Fibroblast of the conjunctiva (primary cell): ENCODE results near the gene PAPSS2.
"Not testable (repeated sequence)": the region's sequence is repeated elsewhere in the genome, so short reads cannot be mapped to it uniquely, and the experiment has no call there.

Experiments used
- DNase-seq: peaks from one replicate; pipeline ENCODE4 v3.0.0-alpha.2; 2010; ENCODE audit warnings: low read depth

PAPSS2 gene

DNA sequence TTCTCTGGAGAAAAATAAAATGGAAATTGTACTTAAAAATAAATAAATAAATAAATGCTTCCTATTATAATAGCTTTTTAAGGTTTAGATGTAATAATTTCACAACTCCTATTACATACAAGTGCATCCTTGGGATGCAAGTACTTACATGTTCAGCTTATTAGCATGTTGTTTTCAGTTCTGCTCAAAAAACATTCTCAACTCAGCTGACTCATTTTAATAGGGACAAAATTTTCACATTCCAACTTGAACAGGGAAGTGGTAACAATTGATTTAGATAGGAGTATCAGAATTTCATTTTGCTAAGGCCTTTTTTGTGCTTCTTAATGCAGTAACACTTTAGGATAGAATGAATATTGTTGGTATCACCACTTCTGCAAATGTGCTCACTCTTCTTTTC, 16.7 kb upstream of the PAPSS2 start:
- no peak for DNase-seq

DNA sequence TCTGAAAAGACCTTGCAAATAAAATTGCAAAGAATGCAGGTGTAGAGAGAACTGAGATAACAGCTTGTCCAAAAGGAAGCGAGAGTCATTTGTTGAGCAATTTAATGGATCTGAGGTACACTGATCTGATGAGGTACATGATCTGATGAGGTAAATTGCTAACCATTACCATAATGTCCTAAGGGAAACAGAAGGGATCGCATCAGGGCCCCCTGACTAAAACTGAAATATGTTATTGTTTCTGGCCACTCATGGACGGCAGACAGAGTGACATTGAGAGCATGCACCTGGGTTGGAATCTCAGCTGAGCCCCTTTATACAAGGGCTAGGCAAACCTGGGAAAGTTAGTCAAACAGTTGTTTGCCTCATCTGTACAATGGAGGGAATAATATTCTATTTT, 15.8 kb upstream of the PAPSS2 start:
- DNase-seq, result no peak

DNA sequence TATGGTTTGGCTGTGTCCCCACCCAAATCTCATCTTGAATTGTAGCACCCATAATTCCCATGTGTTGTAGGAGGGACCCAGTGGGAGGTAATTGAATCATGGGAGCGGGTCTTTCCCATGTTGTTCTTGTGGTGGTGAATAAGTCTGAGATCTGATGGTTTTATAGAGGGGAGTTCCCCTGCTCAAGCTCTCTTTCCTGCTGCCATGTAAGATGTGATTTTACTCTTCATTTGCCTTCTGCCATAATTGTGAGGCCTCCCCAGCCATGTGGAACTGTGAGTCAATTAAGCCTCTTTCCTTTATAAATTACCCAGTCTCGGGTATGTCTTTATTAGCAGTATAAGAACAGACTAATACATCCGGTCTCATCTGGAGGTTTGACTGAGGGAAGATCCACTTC, 15.2 kb upstream of the PAPSS2 start:
- not testable (repeated sequence) for DNase-seq

DNA sequence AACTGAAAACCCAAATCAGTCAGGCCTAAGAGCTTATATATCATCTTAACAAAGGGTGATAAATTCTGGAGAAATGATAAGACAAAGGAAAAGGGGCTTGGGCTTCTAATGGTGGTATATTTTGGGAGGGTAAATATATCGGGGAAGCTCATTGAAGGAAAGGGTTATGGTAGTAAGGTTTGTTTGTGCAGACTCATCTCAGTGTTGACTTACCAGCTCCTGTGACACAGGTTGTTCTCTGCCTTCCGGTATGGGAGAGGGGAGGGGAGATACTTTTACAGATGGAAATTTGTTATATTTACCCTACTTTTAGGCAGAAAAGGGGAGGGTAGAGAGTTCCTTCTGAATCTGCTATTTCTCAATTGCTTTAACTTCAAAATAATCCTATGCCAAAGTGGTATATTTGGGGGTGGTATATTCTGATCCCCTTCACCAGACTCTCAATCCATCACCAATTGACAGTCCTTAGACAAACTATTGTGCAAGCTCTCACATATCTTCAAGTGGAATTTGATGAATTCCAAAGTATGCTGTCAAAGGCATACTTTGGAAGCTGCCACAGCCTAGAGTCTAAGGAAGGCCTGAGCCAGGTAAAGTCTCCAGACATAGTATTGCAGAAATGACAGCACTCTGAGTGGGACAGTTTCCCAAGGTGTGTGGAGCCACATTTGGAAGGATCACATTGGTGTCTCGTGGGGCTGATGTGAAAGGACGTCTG, 13.3 kb upstream of the PAPSS2 start:
- DNase-seq, result no peak

DNA sequence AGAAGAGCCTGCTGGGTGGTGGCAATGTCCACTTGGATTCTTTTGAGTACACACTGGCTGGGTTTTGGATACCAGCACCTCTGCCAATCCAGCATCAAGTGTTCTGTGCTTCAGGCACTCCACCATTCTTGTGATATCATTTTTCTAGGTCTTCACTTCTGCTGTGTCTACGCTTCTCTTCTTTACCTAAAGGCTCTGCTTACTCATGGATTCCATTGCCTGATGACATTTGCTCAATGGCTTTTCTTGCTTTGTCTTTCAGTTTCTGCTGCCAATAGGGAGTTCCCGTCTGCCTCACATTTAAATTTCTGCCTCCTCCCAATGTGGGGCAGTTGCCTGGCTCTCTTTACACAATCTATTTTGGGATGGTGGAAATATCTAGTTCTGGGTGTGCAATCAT, 12.7 kb upstream of the PAPSS2 start:
- no peak for DNase-seq

DNA sequence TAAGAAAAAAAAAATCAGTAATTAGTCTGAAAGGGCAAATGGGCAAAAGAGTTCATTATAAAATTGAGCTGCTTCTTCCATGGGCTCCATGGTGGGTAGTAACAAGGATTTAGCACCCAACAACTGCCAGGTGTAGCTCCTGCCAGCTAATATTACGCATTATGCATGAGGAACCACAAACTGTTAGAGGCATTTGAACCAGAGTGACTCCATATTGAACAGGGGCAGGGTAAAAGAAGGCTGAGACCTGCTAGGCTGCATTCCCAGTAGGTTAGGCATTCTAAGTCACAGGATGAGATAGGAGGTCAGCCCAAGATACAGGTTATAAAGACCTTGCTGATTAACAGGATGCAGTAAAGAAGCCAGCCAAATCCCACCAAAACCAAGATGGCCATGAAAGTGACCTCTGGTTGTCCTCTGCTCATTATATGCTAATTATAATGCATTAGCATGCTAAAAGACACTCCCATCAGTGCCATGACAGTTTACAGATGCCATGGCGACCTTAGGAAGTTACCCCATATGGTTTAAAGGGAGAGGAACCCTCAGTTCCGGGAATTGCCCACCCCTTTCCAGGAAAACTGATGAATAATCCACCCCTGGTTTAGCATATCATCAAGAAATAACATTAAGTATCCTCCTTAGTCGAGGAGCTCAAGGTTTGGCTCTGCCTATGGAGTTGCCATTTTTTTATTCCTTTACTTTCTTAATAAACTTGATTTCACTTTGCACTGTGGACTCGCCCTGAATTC, 8.7 kb upstream of the PAPSS2 start:
- DNase-seq, result no peak

DNA sequence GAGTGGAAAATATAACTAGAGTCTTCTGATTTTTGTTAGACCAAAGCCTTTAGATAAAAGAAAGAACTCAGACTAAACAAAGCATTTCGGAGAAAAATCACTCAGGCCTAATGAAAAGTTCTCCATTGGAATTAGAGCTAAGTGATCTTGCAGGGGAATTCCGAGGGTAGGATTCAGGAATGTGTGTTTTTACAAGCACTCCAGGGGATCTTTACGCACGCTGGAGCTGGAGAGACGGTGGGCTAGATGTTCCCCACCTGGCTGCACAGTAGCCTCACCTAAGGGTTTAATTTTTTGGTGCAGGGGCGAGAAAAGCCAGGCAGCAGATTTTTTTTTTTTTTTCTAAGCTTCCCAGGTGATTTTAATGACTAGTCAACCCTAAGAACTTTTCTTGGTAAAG, 7.9 kb upstream of the PAPSS2 start:
- no peak for DNase-seq

DNA sequence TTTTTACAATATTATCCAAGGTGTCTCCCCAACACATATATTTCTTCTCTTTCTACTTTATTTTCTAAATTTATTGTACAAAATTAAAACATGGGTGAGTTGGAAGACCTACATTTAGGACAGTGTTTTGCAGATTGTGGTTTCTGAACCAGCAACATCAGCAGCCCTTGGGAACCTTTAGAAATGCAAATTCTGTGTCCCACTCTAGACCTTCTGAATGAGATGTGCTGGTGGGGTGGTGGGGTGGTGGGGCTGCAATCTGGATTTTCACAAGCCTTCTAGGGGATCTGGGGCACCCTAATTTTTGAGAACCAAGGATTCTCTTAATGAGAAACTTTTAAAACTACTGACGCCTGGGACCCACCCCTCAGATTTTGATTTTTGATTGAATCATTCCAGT, 7.4 kb upstream of the PAPSS2 start:
- DNase-seq, result no peak

DNA sequence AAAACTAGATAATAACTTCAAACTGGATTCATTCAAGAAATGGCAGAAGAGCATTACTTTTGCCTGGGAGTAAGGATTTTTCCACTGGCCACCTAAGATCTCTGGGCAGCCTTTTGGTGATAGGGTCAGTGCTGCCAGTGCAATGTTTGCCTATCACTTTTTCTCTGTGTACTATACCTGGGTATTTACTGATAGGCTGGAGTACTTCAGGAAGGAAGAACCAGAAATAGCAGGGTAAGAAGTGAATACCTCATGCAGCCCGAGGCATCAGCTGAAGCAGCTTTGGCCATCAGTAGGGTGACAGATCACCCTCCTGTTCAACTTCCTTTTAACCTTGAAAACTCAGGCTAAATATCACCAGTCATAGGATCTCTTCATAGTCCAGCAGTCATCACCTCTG, 5.5 kb upstream of the PAPSS2 start:
- DNase-seq, result no peak

DNA sequence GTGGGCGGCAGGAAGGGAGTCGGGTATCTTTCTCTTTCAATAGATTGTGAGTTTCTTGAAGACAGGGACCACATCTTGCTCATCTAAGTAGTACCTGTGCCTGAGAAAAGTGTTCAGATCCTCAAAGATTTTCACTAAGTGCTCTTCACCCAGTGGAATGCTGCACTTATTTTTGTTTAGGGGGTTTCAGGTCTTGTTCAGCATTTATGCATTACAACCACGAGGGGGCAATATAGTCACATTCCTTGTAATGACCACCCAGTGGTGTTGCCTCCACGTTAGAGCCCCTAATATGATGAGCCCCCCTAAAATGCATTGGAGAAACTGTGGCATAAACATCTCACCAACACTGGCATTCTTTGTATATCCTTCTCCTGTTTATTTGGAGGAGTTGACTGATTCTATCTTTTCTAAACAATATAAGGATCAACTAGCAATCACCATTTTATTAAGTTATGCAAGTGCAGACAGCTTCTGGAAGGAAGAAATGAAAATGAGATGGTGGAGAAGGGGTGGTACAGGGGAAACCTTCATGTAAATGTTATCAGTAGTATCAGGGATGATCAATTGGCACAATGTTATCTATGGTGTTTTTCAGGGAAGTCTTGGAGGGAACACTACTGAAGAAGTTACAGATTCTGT, 3.1 kb upstream of the PAPSS2 start:
- DNase-seq, result no peak

DNA sequence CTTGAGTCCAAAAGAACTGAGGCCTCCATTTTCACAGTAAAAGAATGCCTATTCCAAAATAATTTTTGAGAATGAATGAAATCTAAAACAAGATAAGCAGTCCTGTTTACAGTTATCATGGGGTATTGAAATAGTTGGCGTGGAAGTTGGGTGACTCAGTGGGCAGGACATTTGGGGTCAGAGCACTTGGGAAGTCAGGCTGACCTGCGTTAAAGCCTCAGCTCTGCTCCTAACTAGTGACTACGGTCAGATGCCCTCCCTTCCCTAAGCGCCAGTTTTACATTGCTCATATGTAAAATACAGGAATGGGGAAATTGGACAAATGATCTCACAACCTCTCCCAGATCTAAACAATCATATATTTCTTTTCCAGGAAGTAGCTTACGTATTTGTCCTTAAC, 2.3 kb upstream of the PAPSS2 start:
- no peak for DNase-seq

DNA sequence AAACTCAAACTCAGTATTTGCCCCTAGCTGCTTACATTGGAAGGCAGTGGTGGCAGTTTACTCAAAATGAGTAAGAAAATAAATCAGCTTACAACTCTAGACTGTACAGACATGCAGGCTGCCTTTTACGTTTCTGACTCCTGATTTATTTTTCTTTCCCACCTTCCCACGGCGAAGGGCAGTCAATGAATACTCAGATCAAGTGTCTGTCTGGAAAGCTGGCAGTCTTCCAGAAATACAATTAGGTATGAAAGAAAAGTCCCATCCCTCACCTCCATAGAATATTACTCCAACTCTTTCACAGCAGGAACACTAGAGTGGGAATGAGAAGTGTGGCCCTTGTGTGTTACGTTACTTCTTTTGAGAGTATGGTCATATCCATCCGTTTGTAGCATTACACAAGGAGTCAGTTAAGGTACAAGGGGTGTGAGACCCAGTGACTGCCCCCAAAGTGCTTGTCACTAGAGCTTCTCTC, 1.3 kb upstream of the PAPSS2 start:
- no peak for DNase-seq

DNA sequence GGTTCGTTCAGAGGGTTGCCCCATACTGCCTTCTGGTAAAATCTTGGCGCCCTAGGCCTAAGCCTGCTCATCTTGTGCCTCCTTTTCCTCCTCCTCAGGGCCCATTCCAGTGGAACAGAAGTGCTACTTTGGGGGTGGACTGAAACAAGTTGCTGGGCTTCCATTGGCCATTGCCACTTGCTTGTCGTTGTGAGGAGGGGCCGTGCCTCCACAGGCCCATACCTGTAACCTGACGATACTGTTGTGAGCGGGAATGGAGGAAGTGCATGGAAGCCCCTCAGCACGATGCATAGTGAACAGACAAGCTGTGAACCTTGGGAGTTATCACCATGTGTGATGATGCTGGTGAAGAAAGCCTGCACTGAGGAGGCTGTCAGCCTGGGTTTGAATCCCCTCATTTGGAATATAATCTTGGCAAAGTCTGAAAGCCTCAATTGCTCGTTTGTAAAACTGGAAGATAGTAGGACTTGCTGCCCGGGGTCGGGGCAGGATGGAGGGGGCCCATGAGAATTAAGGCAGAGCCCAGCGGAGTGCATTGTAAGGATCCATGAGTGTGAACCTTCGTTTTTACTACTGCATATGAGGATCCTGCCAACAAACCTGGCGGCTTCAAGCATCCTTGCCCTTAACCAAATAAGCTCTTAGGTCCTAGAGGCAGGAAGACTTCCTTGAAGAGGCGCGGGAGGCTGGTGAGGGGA, 671 bp upstream of the PAPSS2 start:
- no peak for DNase-seq

DNA sequence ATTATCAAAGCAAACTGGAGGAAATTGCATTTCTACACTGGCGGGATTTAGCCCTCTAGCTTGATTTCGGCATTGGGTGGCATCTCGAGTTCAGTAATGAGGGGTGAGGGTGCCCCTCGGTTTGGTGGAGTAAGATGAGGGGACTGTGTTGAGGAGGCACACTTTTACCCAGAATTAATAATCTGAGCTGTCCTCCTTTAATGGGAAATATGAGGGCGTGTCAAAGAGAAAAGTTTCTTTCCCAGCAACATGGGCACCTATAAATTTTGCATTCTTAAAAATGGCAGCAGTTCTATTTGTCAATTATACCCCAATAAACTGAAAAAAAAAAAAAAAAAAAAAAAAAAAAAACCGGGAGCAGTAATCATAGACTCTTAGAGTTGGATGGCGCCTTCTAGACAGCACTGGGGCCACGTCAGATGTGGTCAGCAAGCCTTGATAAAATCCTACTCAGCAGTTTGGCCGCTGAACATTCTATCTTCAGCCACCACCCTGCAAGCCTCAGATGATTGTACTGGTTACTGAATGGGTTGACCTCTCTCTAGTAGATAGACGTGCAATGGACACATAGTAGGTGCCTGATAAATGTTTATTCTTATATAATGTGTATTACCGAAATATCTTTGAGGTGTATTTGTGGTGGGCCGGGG, 931 bp downstream of the PAPSS2 start:
- DNase-seq, result no peak

DNA sequence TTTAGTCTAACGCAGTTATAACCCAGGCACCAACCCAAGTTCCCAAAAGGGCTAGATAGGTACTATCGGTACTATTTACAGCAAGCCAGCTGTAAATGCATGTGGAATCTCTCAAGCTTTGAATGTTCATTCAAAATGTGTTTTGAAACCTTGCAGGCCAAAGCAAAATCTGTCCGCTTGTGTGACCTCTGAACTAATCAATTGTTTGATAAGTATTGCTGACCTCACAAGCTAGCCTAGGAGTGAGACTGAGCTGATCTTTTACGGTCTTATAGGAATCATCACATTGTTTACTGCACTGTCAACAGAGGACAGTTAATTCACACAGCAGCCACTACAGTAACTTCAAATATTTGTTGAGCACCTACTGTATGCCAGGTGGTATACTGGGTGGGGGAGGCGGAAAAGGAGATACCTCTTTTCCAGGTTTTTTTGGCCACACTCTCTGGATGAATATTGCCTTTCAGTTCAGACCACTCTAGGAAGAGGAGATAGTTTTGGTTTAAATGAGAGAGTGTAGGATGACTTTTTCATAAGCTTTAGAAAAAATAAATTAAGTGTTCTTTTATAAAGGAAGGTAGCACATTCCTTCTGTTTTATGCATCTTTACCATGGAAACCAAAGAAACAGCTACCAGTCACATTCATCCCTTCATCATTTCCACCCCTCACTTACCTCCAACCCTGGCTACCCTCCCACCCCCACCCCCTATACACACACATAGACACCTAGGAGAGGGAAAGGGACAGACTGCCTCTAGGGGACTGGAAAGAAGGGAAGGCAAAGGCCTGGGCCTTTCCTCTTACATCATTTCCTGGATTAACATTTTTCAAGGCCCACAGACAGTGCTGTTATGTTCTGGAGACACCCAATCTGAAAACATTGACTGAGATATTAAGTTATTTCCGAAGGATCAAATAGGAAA, 2.4 kb downstream of the PAPSS2 start:
- DNase-seq, result no peak

DNA sequence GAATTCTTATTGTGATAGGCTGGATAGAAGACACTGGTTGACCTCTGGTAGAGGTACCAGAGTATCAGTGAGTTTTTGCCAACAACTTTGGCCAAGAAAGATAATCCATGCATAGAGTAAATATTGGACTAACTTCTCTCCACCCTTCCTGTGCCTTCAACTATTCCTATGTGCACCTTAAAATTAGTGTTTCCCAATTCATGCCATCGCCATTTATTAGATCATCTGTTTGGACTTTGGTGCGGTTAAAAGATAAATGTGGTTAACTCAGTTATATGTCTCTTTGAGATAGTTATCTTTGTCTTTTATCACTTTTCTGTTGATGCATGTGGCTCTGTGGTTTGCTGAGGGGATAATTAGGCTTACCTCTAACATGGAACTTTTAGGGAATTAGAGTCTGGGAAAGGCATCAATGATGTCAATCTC, 4.6 kb downstream of the PAPSS2 start:
- no peak for DNase-seq

DNA sequence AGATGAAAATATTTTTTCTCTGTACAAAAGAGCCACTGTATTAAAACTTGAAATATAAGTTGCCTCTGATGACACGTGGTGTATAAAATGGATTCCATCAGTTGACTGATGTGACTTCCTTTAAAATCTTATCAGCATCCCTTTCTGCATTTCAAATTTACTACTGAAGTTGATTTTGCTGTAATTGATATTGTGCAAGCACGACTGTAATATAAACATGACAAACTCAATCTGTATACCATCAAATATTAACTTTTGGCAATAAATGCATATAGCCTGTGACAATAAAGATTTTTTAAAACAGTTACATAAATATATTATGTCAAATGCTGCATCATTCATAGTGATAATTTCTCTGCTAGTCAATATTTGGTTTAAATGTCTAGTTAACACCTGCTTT, 7.8 kb downstream of the PAPSS2 start:
- DNase-seq, result no peak

DNA sequence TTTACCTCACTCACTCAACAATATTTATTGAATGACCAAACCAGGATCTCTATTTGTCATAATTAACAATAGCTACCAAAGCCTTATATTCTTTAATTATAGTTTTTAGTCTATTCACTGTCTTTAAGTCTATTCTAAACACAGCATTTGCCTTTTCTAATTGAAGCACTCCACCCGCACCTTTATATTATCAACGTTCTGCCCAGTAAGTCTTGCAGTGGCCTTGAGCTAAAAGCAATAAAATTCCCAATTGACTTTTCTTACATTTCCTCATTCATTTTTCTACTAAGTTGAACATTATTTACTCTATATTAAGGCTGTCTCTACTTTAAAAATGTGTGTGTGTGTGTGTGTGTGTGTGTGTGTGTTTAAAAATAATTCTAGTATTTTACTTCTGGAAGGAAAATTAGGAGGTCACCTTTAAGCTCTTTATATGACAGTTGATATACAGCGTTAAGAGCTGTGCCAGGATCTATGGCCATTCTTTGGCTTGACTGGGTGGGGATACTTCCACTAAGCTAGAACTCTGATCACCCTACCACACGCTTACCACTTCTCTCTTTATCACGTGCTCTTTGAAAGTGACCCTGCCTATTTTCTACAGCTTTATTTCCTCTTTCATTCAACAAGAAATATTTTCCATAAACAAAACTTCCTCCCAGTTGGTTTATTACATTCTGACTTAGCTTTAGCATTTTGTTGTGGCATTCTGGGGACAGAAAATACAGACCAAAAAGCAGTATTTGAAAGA, 8.8 kb downstream of the PAPSS2 start:
- no peak for DNase-seq

DNA sequence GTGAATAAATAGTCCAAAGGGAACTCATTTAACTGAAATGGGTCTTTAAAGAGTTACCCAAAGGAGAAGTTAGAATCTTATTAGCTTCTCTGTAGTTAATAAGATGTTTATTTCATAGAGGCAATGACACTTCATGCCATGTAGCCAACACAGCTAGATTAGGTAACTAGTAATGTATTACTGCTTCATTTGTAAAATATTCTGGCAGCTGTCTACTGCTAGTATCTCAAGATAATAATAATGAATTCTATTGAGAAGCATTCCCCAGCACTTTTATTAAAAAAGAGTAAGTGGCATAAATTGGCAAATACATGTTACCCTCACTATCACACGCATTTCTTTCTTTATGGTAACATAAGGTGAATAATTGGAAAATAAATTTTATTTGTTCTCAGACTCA, 10.1 kb downstream of the PAPSS2 start:
- no peak for DNase-seq

DNA sequence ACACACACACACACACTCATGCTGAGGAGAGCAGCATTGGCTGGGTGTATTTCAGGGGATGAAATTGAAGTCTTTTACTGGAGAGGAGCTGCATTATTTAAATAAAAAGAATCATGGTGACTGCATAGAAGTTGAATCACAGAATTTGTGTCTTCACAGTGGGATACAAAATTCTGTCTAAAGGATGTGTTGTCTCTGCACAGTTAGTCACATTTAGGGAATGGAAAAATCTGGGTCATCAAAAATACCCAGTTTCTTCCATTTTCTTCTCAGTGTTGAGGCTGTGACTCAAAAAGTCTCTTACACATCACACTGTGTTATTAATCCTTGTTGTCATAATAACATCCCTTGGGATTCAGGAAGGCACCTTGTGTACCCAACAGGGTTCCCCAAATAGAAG, 10.9 kb downstream of the PAPSS2 start:
- no peak for DNase-seq
